Type B pancreatic cell (in vitro differentiated cells): ENCODE data around the gene ASB10. TPM values are rescaled to one million over a fixed set of nuclear protein-coding genes. Genes with fewer than 3 reads are reported as not detected.

Experiments
- DNase-seq: peaks from one replicate; pipeline ENCODE4 v3.0.0; 2021; ENCODE audit warnings: mixed read lengths; ENCODE audit not compliant: unreplicated experiment; ENCODE audit errors: extremely low spot score
- H3K27ac Mint-ChIP-seq: 2 replicates; pipeline ENCODE4 v1.8.0; 2021; ENCODE audit warnings: mild to moderate bottlenecking, mixed read lengths
- H3K27me3 Mint-ChIP-seq: 2 replicates; pipeline ENCODE4 v1.8.0; 2021; ENCODE audit warnings: mixed read lengths
- H3K36me3 Mint-ChIP-seq: 2 replicates; pipeline ENCODE4 v1.8.0; 2021; ENCODE audit warnings: mixed read lengths
- H3K4me1 Mint-ChIP-seq: one replicate; pipeline ENCODE4 v1.8.0; 2021; ENCODE audit warnings: mixed read lengths; ENCODE audit not compliant: unreplicated experiment
- H3K4me3 Mint-ChIP-seq: 2 replicates; pipeline ENCODE4 v1.8.0; 2021; ENCODE audit warnings: mild to moderate bottlenecking, mixed read lengths
- H3K9me3 Mint-ChIP-seq: 2 replicates; pipeline ENCODE4 v1.8.0; 2021; ENCODE audit warnings: mixed read lengths
- total RNA-seq: library from RNA; stranded (reverse); gene quantifications from 2 replicates; pipeline ENCODE4 v1.2.1, GENCODE V29; 2021; ENCODE audit warnings: low replicate concordance
- TF ChIP-seq, protein P1 (sequence below): fragments of 200-600 bp; sonication (generic); conservative IDR thresholded peaks from 2 replicates; pipeline ENCODE4 v1.5.0; 2021; ENCODE audit warnings: antibody characterized with exemption, mild to moderate bottlenecking

The ASB10 gene
- total RNA-seq, 1 donor from 2014 or later: not detected

DNA sequence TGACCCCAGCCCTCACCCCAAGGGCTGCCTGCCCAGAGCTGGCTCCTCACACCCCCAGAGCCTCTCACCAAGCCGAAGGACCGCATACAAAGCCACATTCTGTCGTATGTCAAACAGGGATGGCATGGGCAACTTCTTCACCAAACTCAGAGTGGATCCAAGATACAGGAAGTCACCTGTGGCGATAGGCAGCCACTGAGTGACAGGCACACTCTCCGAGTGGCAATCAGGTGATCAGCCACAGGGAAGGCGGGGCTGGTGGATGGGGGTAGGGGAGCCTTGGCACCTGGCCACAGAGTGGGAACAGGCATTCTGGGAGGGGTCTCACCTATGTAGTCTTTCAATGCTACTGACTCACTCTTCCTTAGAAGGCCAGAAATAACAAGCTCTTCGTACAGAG lies 7.1 kb upstream of the ASB10 start:
- H3K4me1 Mint-ChIP-seq: no peaks in the 10 kb centered on the region

DNA sequence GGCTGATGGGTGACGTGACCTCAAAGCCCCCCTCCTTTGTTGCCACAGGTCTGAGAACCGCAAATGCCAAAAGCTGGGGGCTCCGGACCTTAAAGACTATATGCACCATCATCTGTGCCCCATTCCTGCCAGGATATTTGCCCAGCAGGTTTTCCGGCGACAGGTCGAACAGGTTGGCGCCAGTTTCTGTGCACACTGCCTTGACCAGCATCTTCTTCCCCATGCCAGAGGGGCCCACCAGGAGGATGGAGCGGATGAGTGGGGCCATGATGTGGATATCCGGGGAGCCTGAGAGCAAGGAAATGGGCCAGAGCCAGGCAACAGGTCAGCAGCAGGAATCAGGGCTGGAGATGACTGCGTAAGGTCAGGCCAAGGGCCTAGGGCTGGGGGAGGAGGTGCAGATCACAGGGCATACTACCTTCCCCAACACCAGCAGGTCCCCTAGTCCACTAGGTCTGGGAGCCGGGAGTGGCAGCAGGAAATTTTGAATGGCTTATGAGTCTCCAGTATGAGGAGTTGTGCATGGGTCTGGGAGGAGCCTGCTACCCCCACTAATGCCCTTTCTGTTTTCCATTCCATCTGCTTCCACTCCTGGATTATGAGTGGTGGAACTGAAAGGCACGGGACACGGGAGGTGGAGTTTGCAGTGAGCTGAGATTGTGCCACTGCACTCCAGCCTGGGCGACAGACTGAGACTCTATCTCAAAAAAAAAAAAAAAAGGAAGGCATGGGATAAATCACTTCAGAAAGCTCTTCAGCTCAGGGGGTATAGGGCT lies 6.3 kb upstream of the ASB10 start:
- H3K27ac Mint-ChIP-seq: no peak overlapping the region
- no peaks in the 10 kb centered on the region for H3K36me3 Mint-ChIP-seq
- TF ChIP-seq, protein P1, sequence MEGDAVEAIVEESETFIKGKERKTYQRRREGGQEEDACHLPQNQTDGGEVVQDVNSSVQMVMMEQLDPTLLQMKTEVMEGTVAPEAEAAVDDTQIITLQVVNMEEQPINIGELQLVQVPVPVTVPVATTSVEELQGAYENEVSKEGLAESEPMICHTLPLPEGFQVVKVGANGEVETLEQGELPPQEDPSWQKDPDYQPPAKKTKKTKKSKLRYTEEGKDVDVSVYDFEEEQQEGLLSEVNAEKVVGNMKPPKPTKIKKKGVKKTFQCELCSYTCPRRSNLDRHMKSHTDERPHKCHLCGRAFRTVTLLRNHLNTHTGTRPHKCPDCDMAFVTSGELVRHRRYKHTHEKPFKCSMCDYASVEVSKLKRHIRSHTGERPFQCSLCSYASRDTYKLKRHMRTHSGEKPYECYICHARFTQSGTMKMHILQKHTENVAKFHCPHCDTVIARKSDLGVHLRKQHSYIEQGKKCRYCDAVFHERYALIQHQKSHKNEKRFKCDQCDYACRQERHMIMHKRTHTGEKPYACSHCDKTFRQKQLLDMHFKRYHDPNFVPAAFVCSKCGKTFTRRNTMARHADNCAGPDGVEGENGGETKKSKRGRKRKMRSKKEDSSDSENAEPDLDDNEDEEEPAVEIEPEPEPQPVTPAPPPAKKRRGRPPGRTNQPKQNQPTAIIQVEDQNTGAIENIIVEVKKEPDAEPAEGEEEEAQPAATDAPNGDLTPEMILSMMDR: no peak
- no peak overlapping the region for H3K4me3 Mint-ChIP-seq
- no peaks in the 10 kb centered on the region for H3K9me3 Mint-ChIP-seq
- peaks cover 38% of the 10 kb centered on the region for H3K27me3 Mint-ChIP-seq
- no peak for DNase-seq
- H3K4me1 Mint-ChIP-seq: no peaks in the 10 kb centered on the region

More for the DNA sequence above, 7.1 kb upstream of the ASB10 start:
- Mint-ChIP-seq H3K9me3 (no peaks in the 10 kb centered on the region), H3K27ac (no peak overlapping the region), H3K36me3 (no peaks in the 10 kb centered on the region), H3K4me3 (no peak overlapping the region), H3K27me3 (peaks cover 33% of the 10 kb centered on the region)
- DNase-seq: no peak
- TF ChIP-seq, protein P1: no peak

DNA sequence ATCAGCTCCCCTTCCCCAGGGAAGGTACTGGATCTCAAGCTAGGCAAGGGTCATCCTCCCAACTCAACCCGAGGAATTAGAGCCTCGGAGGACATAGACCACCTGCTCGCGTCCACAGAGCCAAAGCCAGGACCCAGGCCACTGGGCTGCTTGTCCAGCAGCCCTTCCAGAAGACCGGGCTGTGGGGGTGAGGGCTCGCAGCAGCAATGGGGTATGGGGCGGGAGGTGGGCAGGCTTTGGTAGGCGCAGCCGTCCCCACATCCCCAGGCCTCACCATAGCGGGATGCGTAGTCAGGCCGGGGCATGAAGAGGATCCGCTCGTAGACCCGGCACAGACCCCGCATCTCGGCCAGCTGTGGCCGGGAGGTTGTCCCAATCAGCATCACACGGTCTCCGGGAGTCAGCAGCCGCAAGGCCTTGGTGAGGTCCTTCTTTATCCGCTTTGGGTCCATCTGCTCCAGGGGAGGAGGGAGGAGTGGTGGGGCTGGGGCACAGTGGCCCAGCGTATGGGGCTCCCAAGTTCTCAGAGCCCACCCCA lies 5.0 kb upstream of the ASB10 start:
- Mint-ChIP-seq H3K9me3 (no peaks in the 10 kb centered on the region), H3K4me3 (no peak overlapping the region), H3K4me1 (no peaks in the 10 kb centered on the region), H3K27ac (no peak overlapping the region), H3K27me3 (peaks cover 42% of the 10 kb centered on the region), H3K36me3 (no peaks in the 10 kb centered on the region)
- TF ChIP-seq, protein P1: no peak
- no peak for DNase-seq

DNA sequence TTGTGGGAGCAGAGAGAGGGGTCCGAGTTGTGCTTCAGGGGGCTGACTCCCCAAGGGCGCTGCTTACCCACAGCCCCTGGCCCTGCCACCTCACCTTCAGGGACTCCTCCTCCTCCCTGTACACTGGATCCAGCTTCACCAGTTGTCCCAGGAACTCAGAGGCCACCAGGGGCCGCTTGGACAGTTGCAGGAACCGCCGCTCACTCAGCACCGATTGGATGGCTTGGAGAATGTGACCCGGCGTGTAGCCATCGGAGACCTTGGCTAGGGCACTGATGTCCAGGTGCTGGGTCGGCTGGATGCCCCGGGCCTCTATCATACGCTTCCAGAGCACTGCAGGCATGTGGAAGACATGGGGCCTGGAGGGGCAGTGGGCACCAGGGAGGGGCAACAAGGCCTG lies 4.5 kb upstream of the ASB10 start:
- Mint-ChIP-seq H3K27ac (no peak overlapping the region), H3K9me3 (no peaks in the 10 kb centered on the region), H3K4me1 (no peaks in the 10 kb centered on the region), H3K4me3 (no peak overlapping the region), H3K27me3 (peaks cover 42% of the 10 kb centered on the region), H3K36me3 (no peaks in the 10 kb centered on the region)
- TF ChIP-seq, protein P1: no peak
- DNase-seq: no peak

DNA sequence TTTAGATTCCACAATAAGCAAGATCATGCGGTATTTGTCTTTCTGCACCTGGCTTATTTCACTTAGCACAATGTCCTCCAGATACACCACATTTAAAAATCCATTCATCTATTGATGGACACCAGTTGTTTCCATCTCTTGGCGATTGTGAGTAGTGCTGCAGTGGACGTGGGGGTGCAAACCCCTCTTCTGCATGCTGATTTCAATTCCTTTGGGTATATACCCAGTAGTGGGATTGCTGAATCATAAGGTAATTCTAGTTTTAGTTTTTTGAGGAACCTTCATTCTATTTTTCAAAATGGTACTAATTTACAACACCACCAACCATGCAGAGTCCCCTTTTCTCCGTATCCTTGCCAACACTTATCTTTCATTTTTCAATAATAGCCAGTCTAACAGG lies 2.0 kb upstream of the ASB10 start:
- no peaks in the 10 kb centered on the region for H3K9me3 Mint-ChIP-seq
- peaks cover 29% of the 10 kb centered on the region for H3K27me3 Mint-ChIP-seq
- H3K36me3 Mint-ChIP-seq: no peaks in the 10 kb centered on the region
- H3K4me3 Mint-ChIP-seq: no peak overlapping the region
- TF ChIP-seq, protein P1: no peak
- H3K27ac Mint-ChIP-seq: no peak overlapping the region
- no peaks in the 10 kb centered on the region for H3K4me1 Mint-ChIP-seq
- DNase-seq: no peak
